GM12891 (cell line): ENCODE results near the gene TSTD2.

Experiments used
- POLR2A ChIP-seq: IDR thresholded peaks from 2 replicates; pipeline ENCODE4 v1.6.1; 2011; ENCODE audit warnings: low read depth, low read length, control low read depth
- POLR2AphosphoS5 ChIP-seq: IDR thresholded peaks from 2 replicates; pipeline ENCODE4 v1.6.1; 2011; ENCODE audit warnings: low read depth, low read length, control low read depth
- POU2F2 ChIP-seq: IDR thresholded peaks from 2 replicates; pipeline ENCODE4 v1.6.1; 2011; ENCODE audit warnings: low read depth, mild to moderate bottlenecking, control low read depth, low read length, moderate library complexity
- SPI1 ChIP-seq: IDR thresholded peaks from 2 replicates; pipeline ENCODE4 v1.6.1; 2011; ENCODE audit warnings: low read depth, low read length, control low read depth

- TF ChIP-seq POLR2A (no peak), POLR2AphosphoS5 (no peak), SPI1 (peak; percentile 81), POU2F2 (no peak)
Observed at GRCh38 chr9:97660340-97660739, 27.2 kb upstream of the TSTD2 start.
